Mucosa of descending colon (tissue), 3 donors: ENCODE measurements around the gene PAXX. TPM values are rescaled to one million over a fixed set of nuclear protein-coding genes. Genes with fewer than 3 reads are reported as not detected.

Experiments used
- ATAC-seq: fragments of 200-7000 bp; cut with Tn5 transposase; one replicate; pipeline ENCODE4 v1.9.1; 2020; ENCODE audit warnings: mild to moderate bottlenecking, moderate library complexity
- DNase-seq, 3 donors: peaks; one replicate each; pipeline ENCODE4 v3.0.0-alpha.2; 2020
- H3K36me3 ChIP-seq: fragments of 200-600 bp; one replicate; pipeline ENCODE4 v1.8.0; 2021; ENCODE audit warnings: low read depth, mild to moderate bottlenecking
- H3K4me1 ChIP-seq: fragments of 200-600 bp; one replicate; pipeline ENCODE4 v1.8.0; 2021; ENCODE audit warnings: low read depth, mild to moderate bottlenecking
- H3K4me3 ChIP-seq: fragments of 200-600 bp; one replicate; pipeline ENCODE4 v1.8.0; 2021; ENCODE audit warnings: mild to moderate bottlenecking
- H3K9me3 ChIP-seq: fragments of 200-600 bp; one replicate; pipeline ENCODE4 v1.8.0; 2021; ENCODE audit warnings: mild to moderate bottlenecking
- CTCF ChIP-seq: fragments of 200-600 bp; IDR thresholded peaks from one replicate; pipeline ENCODE4 v1.8.0; 2022; ENCODE audit warnings: antibody characterized with exemption, mild to moderate bottlenecking
- intact Hi-C, 2 donors: fragments of 100-400 bp; cut with DNase I in 1 of 2; cut with micrococcal nuclease in 1 of 2; formaldehyde crosslinking; loops; one replicate each; pipeline versions ENCODE4 v1.11.0 to v1.11.1; 2022; cut with DNase I, micrococcal nuclease
- total RNA-seq, 3 donors: library from RNA; stranded (reverse); fragmentation: NEBNext Ultra II Directional in 2 of 3; extraction: Animal tissue kit (Norgen Biotek cat#: 25700) in 2 of 3; gene quantifications; one replicate each; pipeline versions ENCODE4 v1.2.1 to v1.2.4, GENCODE V29; 2021 to 2023
- donor health status: DM: no; HTN: no; CAD: no; lungs with moderate emphysema.
- donor health status: DM: no; HTN: no; CAD: no.
- donor health status: DM: no; HTN: yes; CAD: no.

Gene PAXX
- total RNA-seq, 3 donors from 2014 or later: 32.0 to 39.9 (median 34.1) TPM

DNA sequence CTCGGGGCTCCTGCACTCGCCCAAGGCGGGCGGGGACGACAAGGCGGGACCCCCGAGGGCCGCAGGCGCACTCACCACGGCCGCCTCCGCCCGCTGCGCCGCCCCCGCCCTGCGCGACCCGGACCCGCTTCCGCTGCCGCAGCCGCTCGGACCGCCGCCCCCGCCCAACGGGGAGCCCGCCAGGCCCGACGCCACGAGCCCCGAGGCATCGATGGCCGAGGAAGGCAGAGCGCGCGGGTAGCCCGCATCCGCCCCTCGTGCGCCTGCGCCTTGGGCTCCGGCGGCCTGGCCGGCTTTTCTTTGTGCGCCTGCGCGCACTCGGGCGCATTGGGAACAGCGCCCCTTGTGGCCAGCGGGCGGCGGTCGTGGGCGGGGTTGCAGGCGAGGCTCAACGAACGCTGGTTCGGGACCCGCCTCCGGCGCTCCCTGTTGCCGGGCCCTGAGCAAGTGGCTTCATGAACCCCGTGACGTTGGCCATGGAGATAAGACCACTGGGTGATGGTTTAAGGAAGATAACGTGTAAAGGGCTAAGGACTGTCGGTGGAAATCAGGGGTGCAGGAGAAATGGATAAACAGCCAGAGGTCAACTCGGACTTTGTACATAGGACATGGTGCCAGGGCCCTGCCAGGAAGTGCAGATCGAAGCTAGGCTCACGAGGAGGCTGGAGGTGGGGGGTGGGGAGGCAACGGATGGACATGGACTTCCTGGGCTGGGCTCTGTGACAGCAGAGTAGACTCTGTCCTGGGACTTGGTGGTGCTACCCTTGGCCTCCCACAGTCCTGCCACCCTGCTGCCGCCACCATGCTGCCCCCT is 47.5 kb upstream of the PAXX start, which contains the start of the genes C8G and FBXW5:
C8G (plus strand) TSS at position 725 of the 814 bp plus-strand sequence; CDS start at position 803, 78 bp downstream.
FBXW5 (minus strand) TSS at position 220 of the 814 bp plus-strand sequence. CDS start 655 bp downstream, outside the sequence.
- peak; percentile 92 to 98 (median 97) for DNase-seq
- H3K4me3 ChIP-seq: peak within 1 kb of the TSS; percentile 95
- H3K36me3 ChIP-seq: peaks cover 20% of the 10 kb centered on the region
- ATAC-seq: peak; percentile 87
- peak; percentile 98 for TF ChIP-seq CTCF
- H3K9me3 ChIP-seq: no peaks in the 10 kb centered on the region
- peaks cover 30% of the 10 kb centered on the region for H3K4me1 ChIP-seq
- intact Hi-C loops: no loop called here

GRCh38 chr9:136945333-136946227 is 46.6 kb upstream of the PAXX start:
- ATAC-seq: no peak
- peaks cover 37% of the 10 kb centered on the region for H3K4me1 ChIP-seq
- no peak for TF ChIP-seq CTCF
- no peak overlapping the region for H3K4me3 ChIP-seq
- H3K36me3 ChIP-seq: peaks cover 17% of the 10 kb centered on the region
- peak in 2 of 3 donors; percentile 55 to 79 for DNase-seq
- H3K9me3 ChIP-seq: no peaks in the 10 kb centered on the region
- intact Hi-C loops: no loop called here

- DNase-seq: peak in 1 of 3 donors; percentile 65
- TF ChIP-seq CTCF: no peak
- no peak overlapping the region for H3K4me3 ChIP-seq
- H3K4me1 ChIP-seq: peaks cover 40% of the 10 kb centered on the region
- intact Hi-C loops: no loop called here
- peaks cover 9% of the 10 kb centered on the region for H3K36me3 ChIP-seq
- no peaks in the 10 kb centered on the region for H3K9me3 ChIP-seq
- ATAC-seq: no peak
Measured at GRCh38 chr9:136946228-136947027, 45.8 kb upstream of the PAXX start.

GRCh38 chr9:136947028-136947891 is 45.0 kb upstream of the PAXX start:
- DNase-seq (peak in 2 of 3 donors; percentile 53 to 55), ATAC-seq (no peak)
- no peaks in the 10 kb centered on the region for H3K9me3 ChIP-seq
- H3K36me3 ChIP-seq: peaks cover 2% of the 10 kb centered on the region
- intact Hi-C loops: no loop called here
- no peak overlapping the region for H3K4me3 ChIP-seq
- peaks cover 48% of the 10 kb centered on the region for H3K4me1 ChIP-seq
- TF ChIP-seq CTCF: no peak
